Spleen (tissue), 7 donors: ENCODE results near the gene PTK6.

ENCODE experiments used
- POLR2A ChIP-seq, 3 donors: fragments of 450-650 bp; IDR thresholded peaks; one replicate each; pipeline ENCODE4 v1.5.1; 2017; ENCODE audit warnings: antibody characterized with exemption in 3 of 3, mild to moderate bottlenecking in 1 of 3
- POLR2AphosphoS5 ChIP-seq, 3 donors: sonication (generic); formaldehyde crosslinking; IDR thresholded peaks; one replicate each; pipeline ENCODE4 v1.5.1; 2017; ENCODE audit warnings: antibody characterized with exemption in 3 of 3
- TF ChIP-seq, protein P1 (sequence below), 11 experiments: fragments of 200-600 bp in 7 of 11; fragments of 450-650 bp in 4 of 11; sonication (generic) in 4 of 11; IDR thresholded peaks in 8 of 11; conservative IDR thresholded peaks in 3 of 11; 1 replicate in 7 of 11; 2 replicates in 4 of 11; pipeline versions ENCODE4 v1.4.0 to v1.8.0; 2016 to 2021; ENCODE audit warnings: antibody characterized with exemption in 11 of 11, inconsistent platforms in 4 of 11, mild to moderate bottlenecking in 1 of 11
- donor health status: DM: no; HTN: no; CAD: no; lungs with moderate emphysema.
- donor health status: DM: no; HTN: no; CAD: no.
- donor health status: DM: no; HTN: no; CAD: no.

DNA sequence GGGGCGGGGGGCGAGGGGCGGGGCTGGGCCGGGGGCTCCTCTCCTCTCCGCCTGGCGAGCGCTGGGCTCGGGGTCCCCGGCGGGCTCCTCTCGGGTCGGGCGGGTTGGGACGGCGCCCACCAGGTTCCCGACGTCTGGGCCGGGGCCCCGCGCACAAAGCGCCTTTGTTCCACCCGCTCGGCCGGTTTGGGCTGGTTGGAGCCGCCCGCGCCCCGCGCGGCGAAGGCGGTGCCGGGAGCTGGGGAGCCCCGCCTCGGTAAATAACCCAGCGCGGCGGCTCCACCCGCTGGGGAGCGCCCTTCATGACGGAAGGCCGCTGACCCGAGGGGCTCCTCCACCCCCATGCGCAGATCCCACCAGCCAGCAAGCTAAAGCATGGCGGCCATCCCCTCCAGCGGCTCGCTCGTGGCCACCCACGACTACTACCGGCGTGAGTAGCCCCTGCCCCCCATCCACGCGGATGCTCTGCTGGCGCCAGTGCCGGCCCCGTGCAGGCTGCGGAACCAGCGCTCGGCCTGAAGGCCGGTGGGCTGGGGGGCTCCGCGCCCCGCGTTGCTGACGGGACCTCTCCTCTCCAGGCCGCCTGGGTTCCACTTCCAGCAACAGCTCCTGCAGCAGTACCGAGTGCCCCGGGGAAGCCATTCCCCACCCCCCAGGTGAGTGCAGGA, 16.1 kb downstream of the PTK6 start:
- TF ChIP-seq, protein P1, sequence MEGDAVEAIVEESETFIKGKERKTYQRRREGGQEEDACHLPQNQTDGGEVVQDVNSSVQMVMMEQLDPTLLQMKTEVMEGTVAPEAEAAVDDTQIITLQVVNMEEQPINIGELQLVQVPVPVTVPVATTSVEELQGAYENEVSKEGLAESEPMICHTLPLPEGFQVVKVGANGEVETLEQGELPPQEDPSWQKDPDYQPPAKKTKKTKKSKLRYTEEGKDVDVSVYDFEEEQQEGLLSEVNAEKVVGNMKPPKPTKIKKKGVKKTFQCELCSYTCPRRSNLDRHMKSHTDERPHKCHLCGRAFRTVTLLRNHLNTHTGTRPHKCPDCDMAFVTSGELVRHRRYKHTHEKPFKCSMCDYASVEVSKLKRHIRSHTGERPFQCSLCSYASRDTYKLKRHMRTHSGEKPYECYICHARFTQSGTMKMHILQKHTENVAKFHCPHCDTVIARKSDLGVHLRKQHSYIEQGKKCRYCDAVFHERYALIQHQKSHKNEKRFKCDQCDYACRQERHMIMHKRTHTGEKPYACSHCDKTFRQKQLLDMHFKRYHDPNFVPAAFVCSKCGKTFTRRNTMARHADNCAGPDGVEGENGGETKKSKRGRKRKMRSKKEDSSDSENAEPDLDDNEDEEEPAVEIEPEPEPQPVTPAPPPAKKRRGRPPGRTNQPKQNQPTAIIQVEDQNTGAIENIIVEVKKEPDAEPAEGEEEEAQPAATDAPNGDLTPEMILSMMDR (IDR thresholded peaks at IDR 0.05 in 8 of 11, conservative IDR thresholded peaks at IDR 0.05 in 3 of 11) = peak in 1 of 11 experiments; percentile 26
- TF ChIP-seq POLR2A (IDR thresholded peaks at IDR 0.05) (no peak), POLR2AphosphoS5 (IDR thresholded peaks at IDR 0.05) (no peak)
